Measurements from ENCODE around the gene PITPNC1.

DNA sequence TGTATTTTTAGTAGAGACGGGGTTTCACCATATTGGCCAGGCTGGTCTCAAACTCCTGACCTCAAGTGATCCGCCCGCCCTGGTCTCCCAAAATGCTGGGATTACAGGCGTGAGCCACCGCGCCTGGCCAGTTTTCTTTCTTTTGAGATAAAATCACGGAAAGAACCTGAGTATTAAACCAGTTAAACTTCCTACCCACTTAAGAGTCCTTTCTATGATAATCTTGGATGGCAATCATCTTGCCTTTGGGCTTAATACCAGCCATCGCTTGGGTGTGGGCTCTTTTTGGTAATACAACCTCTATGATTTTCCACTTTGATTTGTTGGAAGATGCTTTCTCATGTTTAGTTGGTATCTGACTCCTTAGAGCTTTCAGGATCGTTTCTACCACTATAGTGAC, 24.0 kb downstream of the PITPNC1 start:
- TF ChIP-seq CTCF (IDR thresholded peaks at IDR 0.05): no peak
- no peak for TF ChIP-seq POLR2AphosphoS5 (IDR thresholded peaks at IDR 0.05; ENCODE audit: low read depth, low read length)
- no peak for TF ChIP-seq TCF7L2 (IDR thresholded peaks at IDR 0.05; ENCODE audit: low read depth, low read length)
- TF ChIP-seq SIN3A (IDR thresholded peaks at IDR 0.05; ENCODE audit: borderline replicate concordance, insufficient read depth, low read depth, low read length): no peak

Measured in Panc1 (cell line).